Dendritic cell treated with granulocyte-macrophage colony-stimulating factor and Interleukin-4, amounts not matched to agents 40 ng/mL and 50 ng/mL, for 4 days (primary cell): ENCODE measurements around the gene CDC42EP4.
"Not testable (repeated sequence)": the region's sequence is repeated elsewhere in the genome, so short reads cannot be mapped to it uniquely, and the experiment has no call there.

Source experiments
- H3K27ac Mint-ChIP-seq: one replicate; pipeline ENCODE4 v1.8.0; 2022; ENCODE audit warnings: mild to moderate bottlenecking, mixed read lengths
- H3K27me3 Mint-ChIP-seq: one replicate; pipeline ENCODE4 v1.8.0; 2022; ENCODE audit warnings: mild to moderate bottlenecking, mixed read lengths
- H3K36me3 Mint-ChIP-seq: one replicate; pipeline ENCODE4 v1.8.0; 2022; ENCODE audit warnings: low read depth, mixed read lengths
- H3K4me1 Mint-ChIP-seq: one replicate; pipeline ENCODE4 v1.8.0; 2022; ENCODE audit warnings: low read depth, mixed read lengths
- H3K4me3 Mint-ChIP-seq: one replicate; pipeline ENCODE4 v1.8.0; 2022; ENCODE audit warnings: mild to moderate bottlenecking, moderate library complexity, mixed read lengths
- H3K9me3 Mint-ChIP-seq: one replicate; pipeline ENCODE4 v1.8.0; 2022; ENCODE audit warnings: mixed read lengths
- intact Hi-C: fragments of 100-400 bp; cut with micrococcal nuclease; formaldehyde crosslinking; loops from one replicate; pipeline ENCODE4 v1.15.0; 2022

CDC42EP4 gene

DNA sequence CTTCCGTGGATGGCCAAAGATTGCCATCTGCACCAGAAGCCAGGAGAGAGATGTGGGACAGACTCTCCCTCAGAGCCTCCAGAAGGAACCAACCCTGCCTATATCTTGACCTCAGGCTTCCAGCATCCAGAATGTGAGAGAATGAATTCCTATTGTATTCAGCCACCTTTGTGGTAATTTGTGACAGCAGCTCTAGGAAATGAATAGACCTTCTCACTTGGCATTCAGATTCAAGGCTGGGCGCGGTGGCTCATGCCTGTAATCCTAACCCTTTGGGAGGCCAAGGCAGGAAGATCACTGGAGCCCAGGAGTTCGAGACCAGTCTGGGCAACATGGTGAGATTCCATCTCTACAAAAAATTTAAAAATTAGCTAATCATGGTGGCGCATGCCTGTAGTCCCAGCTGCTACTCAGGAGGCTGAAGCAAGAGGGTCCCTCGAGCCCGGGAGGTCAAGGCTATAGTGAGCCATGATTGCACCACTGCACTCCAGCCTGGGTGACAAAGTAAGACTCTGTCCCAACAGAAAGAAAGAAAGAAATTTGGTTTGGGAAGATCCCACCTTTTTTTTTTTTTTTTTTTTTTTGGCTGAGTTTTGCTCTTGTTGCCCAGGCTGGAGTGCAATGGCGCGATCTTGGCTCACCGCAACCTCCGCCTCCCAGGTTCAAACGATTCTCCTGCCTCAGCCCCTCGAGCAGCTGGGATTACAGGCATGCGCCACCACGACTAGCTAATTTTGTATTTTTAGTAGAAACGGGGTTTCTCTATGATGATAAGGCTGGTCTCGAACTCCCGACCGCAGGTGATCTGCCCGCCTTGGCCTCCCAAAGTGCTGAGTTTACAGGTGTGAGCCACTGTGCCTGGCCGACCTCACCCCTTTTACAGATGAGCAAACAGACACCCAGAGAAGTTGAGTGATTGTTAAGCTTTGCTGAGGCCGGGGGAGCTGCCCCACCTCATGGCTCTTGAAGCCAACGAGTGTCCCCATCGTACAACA, 45.9 kb downstream of the CDC42EP4 start:
- Mint-ChIP-seq H3K4me3 (no peak overlapping the region), H3K36me3 (no peaks in the 10 kb centered on the region), H3K4me1 (peaks cover 9% of the 10 kb centered on the region), H3K27ac (no peak overlapping the region), H3K27me3 (peaks cover 2% of the 10 kb centered on the region), H3K9me3 (no peaks in the 10 kb centered on the region)
- intact Hi-C loops: no loop called here

DNA sequence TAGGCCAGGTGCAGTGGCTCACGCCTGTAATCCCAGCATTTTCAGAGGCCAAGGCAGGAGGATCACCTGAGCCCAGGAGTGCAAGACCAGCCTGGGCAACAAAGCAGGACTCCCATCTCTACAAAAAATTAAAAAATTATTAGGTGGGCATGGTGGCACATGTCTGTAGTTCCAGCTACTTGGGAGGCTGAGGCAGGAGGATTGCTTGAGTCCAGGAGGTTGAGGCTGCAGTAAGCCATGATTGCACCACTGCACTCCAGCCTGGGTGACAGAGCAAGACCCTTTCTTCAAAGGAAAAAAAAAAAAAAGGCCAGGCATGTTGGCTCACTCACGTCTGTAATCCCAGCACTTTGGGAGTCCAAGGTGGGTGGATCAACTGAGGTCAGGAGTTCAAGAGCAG, 47.4 kb downstream of the CDC42EP4 start:
- H3K36me3 Mint-ChIP-seq, intact Hi-C loops, H3K27me3 Mint-ChIP-seq, H3K4me3 Mint-ChIP-seq, H3K27ac Mint-ChIP-seq, H3K4me1 Mint-ChIP-seq, H3K9me3 Mint-ChIP-seq: not testable (repeated sequence)

DNA sequence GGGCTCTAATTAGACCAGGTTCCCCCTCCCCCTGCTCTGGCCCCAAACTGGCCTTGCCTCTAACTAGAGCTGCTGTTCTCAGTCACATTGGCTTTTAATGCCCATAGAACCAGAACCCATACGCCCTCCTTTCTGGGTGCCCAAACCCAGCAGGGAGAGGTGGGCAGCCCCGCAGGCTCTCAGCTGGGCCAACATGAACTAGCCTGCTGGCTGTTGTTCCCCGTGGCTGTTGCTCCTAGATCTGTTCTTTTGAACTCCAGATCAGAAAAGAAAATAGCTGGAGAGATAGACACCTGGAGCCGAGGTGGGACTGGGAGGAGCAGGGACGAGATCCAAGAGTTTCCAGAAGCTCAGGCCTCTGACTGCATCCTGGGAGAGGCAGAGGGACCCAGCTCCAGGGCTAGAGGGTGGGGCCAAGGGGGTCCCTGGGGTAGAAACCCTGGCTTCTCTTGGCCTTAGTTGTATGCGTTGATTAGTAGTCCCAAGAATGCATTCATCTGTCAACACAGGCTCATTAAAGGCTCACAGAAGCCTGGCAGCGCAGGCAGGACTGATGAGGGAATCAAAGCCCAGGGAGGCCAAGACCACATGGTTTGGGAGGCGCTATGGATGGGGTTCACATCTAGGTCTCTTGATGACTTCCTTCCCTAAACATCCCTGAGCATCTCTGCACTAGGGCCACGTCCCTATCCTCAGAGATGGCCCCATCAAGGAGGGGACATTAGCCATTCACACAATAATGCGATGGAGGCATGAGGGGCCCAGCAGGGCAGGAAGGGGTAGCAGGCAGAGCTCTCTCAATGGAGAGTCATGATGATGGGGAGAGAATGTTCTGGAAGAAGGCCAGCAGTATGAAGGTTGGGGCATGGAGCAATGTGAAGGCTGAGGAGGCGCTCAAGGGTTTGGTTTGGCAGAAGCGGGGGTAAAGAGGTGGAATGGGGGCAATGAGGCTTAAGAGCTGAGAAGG, 48.8 kb downstream of the CDC42EP4 start:
- Mint-ChIP-seq H3K27ac (no peak overlapping the region), H3K4me1 (peaks cover 9% of the 10 kb centered on the region), H3K27me3 (peaks cover 2% of the 10 kb centered on the region), H3K36me3 (no peaks in the 10 kb centered on the region), H3K9me3 (no peaks in the 10 kb centered on the region), H3K4me3 (no peak overlapping the region)
- intact Hi-C loops: no loop called here

DNA sequence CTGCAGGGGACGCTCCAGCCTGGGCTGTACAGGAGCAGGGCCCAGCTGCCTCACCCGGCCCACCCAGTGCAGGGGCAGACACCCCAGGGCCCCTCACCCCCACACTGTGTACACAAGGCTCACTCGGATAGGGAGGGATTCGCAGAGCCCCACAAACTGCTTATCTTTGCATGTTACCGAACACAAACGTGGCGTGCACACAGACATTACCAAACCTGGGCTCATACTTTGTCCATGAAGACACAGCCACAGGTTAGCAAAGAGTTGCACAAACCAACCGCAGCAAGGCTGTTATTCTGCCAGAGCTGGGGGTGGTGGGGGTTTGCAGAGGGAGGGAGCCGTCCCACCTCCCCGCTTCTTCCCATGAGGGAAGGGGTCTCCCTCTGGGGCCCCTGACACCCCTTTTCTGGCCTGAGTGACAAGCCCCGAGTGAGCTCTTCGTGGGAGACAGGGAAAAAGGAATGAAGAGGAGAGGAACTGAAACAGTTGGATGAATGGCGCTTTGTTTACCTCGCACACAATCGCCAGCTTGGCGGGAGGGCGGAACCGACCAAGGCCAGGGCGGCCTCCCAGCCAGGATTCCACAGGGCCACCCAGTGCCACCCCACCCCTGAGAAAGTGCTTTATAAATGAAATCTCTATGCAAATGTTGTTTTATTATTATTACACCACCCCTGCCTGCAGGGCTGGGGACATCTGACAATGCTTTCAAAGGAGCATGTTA, 49.7 kb downstream of the CDC42EP4 start:
- H3K4me1 Mint-ChIP-seq: peaks cover 9% of the 10 kb centered on the region
- intact Hi-C loops: no loop called here
- H3K9me3 Mint-ChIP-seq: no peaks in the 10 kb centered on the region
- no peak overlapping the region for H3K27ac Mint-ChIP-seq
- no peaks in the 10 kb centered on the region for H3K36me3 Mint-ChIP-seq
- H3K4me3 Mint-ChIP-seq: no peak overlapping the region
- peaks cover 2% of the 10 kb centered on the region for H3K27me3 Mint-ChIP-seq

DNA sequence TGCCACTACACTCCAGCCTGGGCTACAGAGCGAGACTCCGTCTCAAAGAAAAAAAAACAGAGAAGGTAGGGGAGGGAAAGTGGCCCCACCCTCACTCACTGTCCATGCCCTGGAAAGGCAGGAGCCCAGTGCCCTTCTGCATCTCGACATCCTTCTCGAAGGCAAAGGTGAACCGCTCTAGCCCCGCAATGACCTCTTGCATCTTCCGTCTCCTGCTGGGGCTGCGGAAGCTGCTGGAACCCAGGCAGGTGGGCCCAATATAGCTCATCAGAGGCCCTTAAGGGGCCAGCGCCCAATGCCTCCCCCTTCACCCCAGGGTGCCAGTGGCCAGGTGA, 50.2 kb downstream of the CDC42EP4 start, which contains the start of gene CPSF4L:
Gene CPSF4L (minus strand): TSS at position 264 of the 335 bp plus-strand sequence. CDS start 62 bp downstream, at position 202.
- H3K4me3 Mint-ChIP-seq: no peak within 1 kb of the TSS
- no peaks in the 10 kb centered on the region for H3K9me3 Mint-ChIP-seq
- intact Hi-C loops: no loop called here
- H3K4me1 Mint-ChIP-seq: peaks cover 9% of the 10 kb centered on the region
- no peak within 1 kb of the TSS for H3K27ac Mint-ChIP-seq
- H3K36me3 Mint-ChIP-seq: no peaks in the 10 kb centered on the region
- H3K27me3 Mint-ChIP-seq: peaks cover 2% of the 10 kb centered on the region

DNA sequence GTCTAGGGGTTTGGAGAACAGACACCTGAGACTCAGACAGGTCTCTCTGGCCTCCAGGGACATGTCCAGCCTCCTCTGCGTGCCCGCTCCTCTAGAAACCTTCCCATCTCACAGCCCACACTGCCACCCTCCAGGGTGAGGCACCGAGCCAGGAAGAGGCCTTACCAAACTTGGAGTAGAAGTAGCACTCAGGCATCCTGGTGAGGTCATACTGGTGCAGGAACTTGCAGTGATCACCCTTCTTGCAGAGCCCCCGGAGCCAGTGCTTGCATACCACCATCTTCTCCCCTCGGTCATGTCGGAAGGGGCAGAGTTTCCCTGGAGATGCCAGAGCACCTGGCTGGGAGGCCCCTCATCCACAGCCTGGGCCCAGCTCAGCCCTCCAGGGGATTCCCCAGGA, 54.3 kb downstream of the CDC42EP4 start:
- intact Hi-C loops: no loop called here
- peaks cover 11% of the 10 kb centered on the region for H3K4me1 Mint-ChIP-seq
- H3K27ac Mint-ChIP-seq: no peak overlapping the region
- H3K4me3 Mint-ChIP-seq: no peak overlapping the region
- H3K36me3 Mint-ChIP-seq: no peaks in the 10 kb centered on the region
- H3K9me3 Mint-ChIP-seq: no peaks in the 10 kb centered on the region
- H3K27me3 Mint-ChIP-seq: no peaks in the 10 kb centered on the region

DNA sequence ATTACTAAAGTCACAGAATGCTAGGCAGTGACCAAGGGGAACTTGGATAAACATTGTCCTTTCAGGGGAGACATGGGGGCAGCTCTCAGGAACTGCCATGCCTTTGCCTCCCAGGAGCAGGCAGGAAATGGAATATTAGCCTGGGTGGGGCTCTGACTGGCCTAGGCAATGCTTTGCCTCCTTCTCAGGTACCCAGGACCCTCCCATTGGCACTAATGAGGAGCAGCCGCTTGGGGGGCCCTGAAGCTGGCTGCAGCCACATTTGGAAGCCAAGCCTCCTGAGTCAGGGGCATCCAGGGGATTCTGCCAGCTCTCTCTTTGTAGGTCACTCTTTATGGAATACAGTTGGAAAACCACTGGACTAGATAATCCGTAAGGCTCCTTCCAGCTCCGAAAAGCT, 55.6 kb downstream of the CDC42EP4 start:
- H3K4me3 Mint-ChIP-seq: no peak overlapping the region
- no peak overlapping the region for H3K27ac Mint-ChIP-seq
- H3K4me1 Mint-ChIP-seq: peaks cover 5% of the 10 kb centered on the region
- intact Hi-C loops: no loop called here
- H3K36me3 Mint-ChIP-seq: no peaks in the 10 kb centered on the region
- H3K27me3 Mint-ChIP-seq: no peaks in the 10 kb centered on the region
- H3K9me3 Mint-ChIP-seq: no peaks in the 10 kb centered on the region

DNA sequence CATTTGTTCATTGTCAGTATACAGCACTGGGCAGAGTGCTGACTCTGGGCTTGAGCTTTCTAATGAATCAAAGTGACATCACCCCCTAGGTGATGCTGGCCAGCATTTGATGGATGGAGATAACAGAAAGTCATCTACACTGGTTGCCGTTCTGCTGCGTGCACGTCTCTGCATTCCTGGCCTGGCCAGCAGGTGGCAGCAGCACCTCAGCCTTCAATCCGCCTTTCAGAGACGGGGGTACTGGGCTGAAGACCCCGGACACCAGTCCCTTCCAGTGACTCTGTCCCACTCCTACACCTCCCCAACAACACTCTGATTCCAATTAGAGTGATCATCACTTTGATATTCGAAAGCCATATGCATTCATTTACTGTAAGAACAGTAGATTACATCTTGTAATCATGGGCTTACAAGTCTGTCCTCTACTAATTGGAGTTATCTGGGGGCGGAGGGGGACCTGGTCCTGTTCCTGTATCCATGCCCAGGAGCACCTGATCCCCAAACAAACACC, 56.1 kb downstream of the CDC42EP4 start:
- Mint-ChIP-seq H3K4me1 (peaks cover 5% of the 10 kb centered on the region), H3K4me3 (no peak overlapping the region), H3K27ac (no peak overlapping the region), H3K36me3 (no peaks in the 10 kb centered on the region), H3K9me3 (no peaks in the 10 kb centered on the region), H3K27me3 (no peaks in the 10 kb centered on the region)
- intact Hi-C loops: loop anchor here (1.0 kb wide), 1 partner anchor 115 kb away; no protein-coding TSS in a partner anchor

DNA sequence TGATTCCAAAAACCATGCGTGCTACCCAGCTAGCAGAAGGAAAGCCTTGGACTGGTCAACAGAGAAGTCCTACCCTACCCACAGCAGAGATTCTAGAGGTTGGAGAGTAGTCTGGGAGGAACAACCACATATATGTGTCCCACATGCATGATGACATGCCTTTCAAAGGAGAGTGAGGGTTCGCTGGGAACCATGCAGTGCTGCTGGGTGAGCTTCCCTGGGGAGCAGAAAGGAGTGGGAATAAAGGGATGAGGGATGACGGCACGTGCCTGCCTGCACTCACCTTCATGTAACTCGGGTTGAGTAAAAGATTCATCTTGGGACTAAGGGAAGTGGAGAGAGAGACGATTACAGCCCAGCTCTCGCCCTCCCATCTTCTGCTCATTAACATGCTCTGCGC, 59.9 kb downstream of the CDC42EP4 start:
- no peak overlapping the region for H3K4me3 Mint-ChIP-seq
- H3K36me3 Mint-ChIP-seq: peaks cover 15% of the 10 kb centered on the region
- H3K9me3 Mint-ChIP-seq: no peaks in the 10 kb centered on the region
- H3K4me1 Mint-ChIP-seq: peaks cover 5% of the 10 kb centered on the region
- intact Hi-C loops: no loop called here
- no peak overlapping the region for H3K27ac Mint-ChIP-seq
- H3K27me3 Mint-ChIP-seq: no peaks in the 10 kb centered on the region

DNA sequence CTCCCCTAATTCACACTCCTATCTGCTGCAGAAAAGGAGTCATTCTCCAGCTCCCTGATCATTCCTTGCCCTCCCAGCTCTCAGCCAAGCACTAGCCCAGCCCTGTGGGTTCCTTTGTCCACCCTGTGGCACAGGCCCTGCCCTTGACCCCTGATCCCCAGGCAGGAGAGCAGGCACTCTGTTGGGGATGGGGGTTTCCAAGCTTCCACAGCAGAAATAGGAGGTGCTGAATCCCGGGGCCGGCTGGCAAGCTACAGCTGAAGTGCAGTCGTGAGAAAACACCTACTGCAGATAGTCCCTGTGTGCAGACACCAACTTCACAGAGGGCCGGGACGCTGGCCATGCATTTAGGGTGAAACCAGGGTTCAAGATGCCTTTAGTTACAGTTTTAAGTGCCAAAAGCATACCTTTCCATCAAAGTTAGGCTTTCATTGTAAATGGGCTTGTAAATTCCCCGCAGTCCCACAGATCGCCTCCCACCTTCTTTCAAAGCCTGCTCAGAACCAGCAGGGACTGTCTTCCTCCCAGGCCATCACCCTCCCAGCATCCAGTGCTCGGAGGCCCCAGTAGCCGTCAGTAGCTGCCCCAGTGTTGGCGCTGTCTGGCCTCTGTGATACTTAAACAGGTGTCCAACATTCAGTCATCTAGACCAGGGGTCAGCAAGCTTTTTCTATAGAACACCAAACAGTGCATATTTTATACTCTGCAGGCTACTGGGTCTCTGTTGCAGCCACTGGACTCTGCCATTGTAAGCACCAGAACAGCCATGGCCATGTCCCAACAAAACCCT, 60.8 kb downstream of the CDC42EP4 start:
- no peaks in the 10 kb centered on the region for H3K9me3 Mint-ChIP-seq
- H3K36me3 Mint-ChIP-seq: peaks cover 23% of the 10 kb centered on the region
- intact Hi-C loops: no loop called here
- no peak overlapping the region for H3K27ac Mint-ChIP-seq
- no peak overlapping the region for H3K4me3 Mint-ChIP-seq
- H3K4me1 Mint-ChIP-seq: peaks cover 5% of the 10 kb centered on the region
- H3K27me3 Mint-ChIP-seq: no peaks in the 10 kb centered on the region

DNA sequence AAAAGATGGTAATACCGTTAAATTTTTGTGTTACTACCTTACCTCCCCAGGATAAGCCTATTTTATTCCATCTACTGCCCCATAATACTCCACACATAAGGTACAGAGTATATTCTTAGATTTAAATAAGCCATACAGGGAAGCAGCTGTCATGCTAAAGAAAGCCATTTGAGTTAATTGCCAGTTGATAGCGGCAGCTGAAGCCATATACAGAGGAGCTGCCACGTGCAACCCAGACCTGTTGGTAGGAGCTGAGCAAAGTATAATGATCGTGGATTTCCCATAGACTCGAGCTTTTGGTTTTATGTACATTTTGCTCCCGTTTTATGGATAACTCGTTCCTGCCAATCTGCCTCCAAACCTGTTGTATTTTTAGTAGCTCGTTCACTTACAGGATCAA, 62.1 kb downstream of the CDC42EP4 start:
- no peaks in the 10 kb centered on the region for H3K9me3 Mint-ChIP-seq

DNA sequence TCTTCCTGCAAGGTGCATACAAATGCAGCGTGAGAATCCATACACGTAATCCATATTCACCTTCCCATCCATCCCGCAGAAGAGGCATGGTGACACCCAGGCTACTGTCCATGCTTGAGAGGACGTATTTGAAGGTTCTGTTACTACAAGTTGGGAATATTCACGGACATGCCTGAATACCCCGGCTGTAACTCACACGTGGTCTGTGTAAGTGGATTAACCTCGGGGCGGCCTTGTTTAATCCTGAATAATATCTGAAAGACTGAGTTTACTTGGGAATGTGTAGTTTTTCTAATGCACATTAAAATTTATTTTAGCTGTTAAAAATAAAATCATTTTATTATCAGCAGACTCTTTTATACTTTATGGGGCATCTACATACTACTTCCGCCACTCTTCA, 63.3 kb downstream of the CDC42EP4 start:
- no peaks in the 10 kb centered on the region for H3K4me1 Mint-ChIP-seq
- no peak overlapping the region for H3K4me3 Mint-ChIP-seq
- H3K27me3 Mint-ChIP-seq: no peaks in the 10 kb centered on the region
- no peak overlapping the region for H3K27ac Mint-ChIP-seq
- peaks cover 37% of the 10 kb centered on the region for H3K36me3 Mint-ChIP-seq
- H3K9me3 Mint-ChIP-seq: no peaks in the 10 kb centered on the region
- intact Hi-C loops: loop anchor here (5.0 kb wide), 1 partner anchor 521 kb away; no protein-coding TSS in a partner anchor

More for the DNA sequence above, 62.1 kb downstream of the CDC42EP4 start:
- Mint-ChIP-seq H3K27ac (no peak overlapping the region), H3K4me3 (no peak overlapping the region), H3K27me3 (no peaks in the 10 kb centered on the region), H3K4me1 (no peaks in the 10 kb centered on the region), H3K36me3 (peaks cover 28% of the 10 kb centered on the region)
- intact Hi-C loops: loop anchor here (5.0 kb wide), 1 partner anchor 522 kb away; no protein-coding TSS in a partner anchor
